AG09309 (cell line): ENCODE data around the gene TIAM1.
"Not testable (repeated sequence)": the region's sequence is repeated elsewhere in the genome, so short reads cannot be mapped to it uniquely, and the experiment has no call there.

Source experiments
- DNase-seq: peaks from one replicate; pipeline ENCODE4 v3.0.0-alpha.2; 2010; ENCODE audit warnings: low read depth
- H3K4me3 ChIP-seq: 2 replicates; pipeline ENCODE4 v1.5.1; 2011; ENCODE audit warnings: mild to moderate bottlenecking, low read depth, low read length, moderate library complexity; ENCODE audit not compliant: control insufficient read depth
- TF ChIP-seq, protein P1 (sequence below): IDR thresholded peaks from 2 replicates; pipeline ENCODE4 v1.5.1; 2011; ENCODE audit warnings: mild to moderate bottlenecking, low read depth, low read length, inconsistent platforms; ENCODE audit not compliant: insufficient read depth, control insufficient read depth; ENCODE audit errors: missing control alignments

Gene TIAM1

DNA sequence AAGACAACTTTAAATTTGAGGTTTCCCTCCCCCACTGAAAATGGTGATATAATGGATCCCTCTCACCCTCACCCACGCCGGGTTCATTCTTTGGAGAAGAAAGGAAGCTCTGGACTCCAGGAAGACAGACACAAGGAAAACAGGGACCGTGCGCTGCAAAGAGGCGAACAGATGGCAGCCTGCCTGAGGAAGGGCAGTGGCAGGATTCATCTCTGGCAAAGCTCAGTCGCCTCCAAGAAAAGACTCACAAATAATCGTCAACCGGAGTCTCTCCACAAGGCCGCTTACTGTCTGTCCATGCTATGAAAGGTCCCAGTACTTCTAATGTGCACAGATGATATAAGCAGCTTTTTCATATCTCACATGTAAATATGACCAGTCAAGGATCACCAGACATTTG, 110.3 kb downstream of the TIAM1 start:
- DNase-seq: no peak
- TF ChIP-seq, protein P1, sequence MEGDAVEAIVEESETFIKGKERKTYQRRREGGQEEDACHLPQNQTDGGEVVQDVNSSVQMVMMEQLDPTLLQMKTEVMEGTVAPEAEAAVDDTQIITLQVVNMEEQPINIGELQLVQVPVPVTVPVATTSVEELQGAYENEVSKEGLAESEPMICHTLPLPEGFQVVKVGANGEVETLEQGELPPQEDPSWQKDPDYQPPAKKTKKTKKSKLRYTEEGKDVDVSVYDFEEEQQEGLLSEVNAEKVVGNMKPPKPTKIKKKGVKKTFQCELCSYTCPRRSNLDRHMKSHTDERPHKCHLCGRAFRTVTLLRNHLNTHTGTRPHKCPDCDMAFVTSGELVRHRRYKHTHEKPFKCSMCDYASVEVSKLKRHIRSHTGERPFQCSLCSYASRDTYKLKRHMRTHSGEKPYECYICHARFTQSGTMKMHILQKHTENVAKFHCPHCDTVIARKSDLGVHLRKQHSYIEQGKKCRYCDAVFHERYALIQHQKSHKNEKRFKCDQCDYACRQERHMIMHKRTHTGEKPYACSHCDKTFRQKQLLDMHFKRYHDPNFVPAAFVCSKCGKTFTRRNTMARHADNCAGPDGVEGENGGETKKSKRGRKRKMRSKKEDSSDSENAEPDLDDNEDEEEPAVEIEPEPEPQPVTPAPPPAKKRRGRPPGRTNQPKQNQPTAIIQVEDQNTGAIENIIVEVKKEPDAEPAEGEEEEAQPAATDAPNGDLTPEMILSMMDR: no peak

DNA sequence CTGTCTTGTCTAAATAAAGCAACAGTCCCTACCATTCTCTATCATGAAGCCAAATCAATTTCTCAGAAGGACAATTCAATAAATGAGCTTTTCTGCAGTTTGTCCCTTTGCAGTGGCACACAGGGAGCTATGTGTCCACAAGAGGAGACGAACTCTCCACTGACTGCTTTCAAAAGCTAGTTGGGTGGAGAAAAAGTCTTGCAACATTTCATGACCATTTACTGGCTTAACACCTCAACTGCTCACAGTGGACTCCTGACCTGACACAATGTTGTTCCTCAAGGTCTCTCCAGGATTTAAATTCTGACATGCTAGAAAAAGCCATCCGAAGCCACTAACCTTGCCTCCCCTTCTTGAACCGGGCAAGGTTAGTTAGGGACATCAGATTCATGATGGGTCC, 111.7 kb downstream of the TIAM1 start:
- no peak for DNase-seq
- TF ChIP-seq, protein P1: no peak
- H3K4me3 ChIP-seq: no peak overlapping the region

More for the DNA sequence above, 110.3 kb downstream of the TIAM1 start:
- no peak overlapping the region for H3K4me3 ChIP-seq

DNA sequence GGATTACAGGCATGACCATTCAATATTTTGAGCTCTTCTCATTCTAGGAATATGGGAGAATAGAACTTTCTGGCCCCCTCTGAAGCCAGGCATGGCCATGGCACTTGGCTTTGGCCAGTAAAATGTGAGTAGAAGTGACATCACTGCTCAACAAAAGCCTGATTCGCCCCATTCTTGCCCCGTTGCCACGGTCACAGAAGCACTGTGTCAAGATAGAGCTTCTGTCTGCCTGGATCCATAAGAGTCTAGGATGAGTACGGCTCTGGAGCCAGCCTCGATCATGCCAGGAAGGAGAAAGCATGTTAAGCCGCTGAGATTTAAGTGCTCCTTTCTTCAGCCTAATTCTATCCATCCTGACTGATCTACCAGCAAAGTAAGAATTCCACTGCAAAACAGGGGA, 113.1 kb downstream of the TIAM1 start:
- TF ChIP-seq, protein P1: no peak
- no peak for DNase-seq

DNA sequence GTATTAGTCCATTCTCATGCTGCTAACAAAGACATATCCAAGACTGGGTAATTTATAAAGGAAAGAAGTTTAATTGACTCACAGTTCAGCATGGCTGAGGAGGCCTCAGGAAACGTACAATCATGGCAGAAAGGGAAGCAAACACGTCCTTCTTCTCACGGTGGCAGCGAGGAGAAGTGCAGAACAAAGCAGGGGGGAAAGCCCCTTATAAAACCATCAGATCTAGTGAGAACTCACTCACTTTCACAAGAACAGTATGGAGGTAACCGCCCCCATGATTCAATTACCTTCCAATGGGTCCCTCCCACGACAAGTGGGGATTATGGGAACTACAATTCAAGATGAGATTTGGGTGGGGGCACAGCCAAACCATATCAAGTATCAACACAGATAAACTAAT, 115.3 kb downstream of the TIAM1 start:
- not testable (repeated sequence) for DNase-seq, H3K4me3 ChIP-seq

More for the DNA sequence above, 113.1 kb downstream of the TIAM1 start:
- H3K4me3 ChIP-seq: no peak overlapping the region

DNA sequence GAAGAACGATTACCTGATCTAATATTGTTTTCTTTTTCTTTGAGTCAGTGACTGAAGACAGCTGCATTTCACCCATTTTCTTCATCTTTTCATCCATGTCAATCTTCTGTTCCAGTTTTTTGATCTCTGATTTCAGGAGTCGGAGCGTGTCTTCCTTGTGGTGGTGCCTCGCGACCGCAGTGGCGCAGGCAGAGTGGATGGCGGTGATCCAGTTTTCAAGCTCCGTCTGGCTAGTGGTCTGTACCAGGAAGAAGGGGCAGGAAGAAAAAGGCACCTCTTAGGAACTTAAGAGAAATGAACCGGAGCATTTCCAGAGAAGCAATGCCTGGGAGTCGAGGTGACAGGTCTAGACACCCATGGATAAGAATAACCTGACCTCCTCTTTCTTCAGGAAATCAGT, 118.3 kb downstream of the TIAM1 start:
- TF ChIP-seq, protein P1: no peak

DNA sequence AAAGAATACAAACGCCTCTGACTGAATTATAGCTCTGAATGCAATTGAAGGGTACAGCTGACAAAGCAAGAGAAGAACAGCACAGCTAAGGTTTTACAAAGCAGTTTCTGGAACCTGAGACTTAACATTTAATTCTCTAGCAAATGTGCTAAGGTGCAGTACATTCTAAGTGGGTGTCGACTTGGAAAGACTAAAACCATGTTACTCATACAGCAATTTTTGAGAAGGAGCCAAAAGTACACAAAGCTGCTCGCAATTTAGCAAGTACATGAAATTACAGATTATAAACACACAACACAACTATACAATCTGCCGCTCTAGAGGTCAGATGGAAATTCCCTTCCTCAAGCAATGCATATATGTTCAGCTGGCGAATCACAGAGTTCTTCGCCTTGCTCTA, 121.9 kb downstream of the TIAM1 start:
- TF ChIP-seq, protein P1: no peak
- no peak for DNase-seq
- H3K4me3 ChIP-seq: no peak overlapping the region

More for the DNA sequence above, 118.3 kb downstream of the TIAM1 start:
- no peak for DNase-seq
- no peak overlapping the region for H3K4me3 ChIP-seq

DNA sequence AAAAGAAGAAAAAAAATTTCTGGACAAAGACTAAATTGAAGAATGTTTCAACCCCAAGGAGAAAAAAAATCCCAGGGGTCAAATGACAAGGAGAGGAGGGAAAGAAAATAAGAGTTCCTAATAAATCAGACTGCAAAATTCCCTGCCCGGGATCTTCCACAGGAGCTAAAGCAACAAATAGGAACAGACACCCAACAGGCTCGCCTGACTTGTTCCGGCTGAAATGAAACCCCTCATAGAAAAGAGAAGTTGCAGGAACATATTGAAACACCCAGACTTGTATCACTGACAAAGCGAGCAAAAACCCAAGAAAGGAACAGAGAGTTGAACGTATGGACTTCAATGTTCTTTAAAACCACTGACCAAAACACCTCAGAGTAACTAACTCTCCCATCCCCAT, 123.0 kb downstream of the TIAM1 start:
- TF ChIP-seq, protein P1: no peak
- no peak for DNase-seq
- no peak overlapping the region for H3K4me3 ChIP-seq
